Gastrocnemius medialis (tissue), 4 donors: ENCODE data around the gene FBLL1. TPM values are rescaled to one million over a fixed set of nuclear protein-coding genes. Genes with fewer than 3 reads are reported as not detected.
"Not testable (repeated sequence)": the region's sequence is repeated elsewhere in the genome, so short reads cannot be mapped to it uniquely, and the experiment has no call there.

Experiments
- ATAC-seq, 2 donors: fragments of 150-250 bp; one replicate each; pipeline ENCODE4 v1.9.1; 2016
- DNase-seq, 2 donors: peaks; one replicate each; pipeline ENCODE4 v3.0.0-alpha.2; 2019
- H3K27ac ChIP-seq, 4 donors: fragments of 200-600 bp; sonication (generic); 1 replicate in 1 of 4; 2 replicates in 3 of 4; pipeline ENCODE4 v1.5.1; 2016 to 2018; ENCODE audit warnings: mild to moderate bottlenecking in 2 of 4, moderate library complexity in 1 of 4
- H3K27me3 ChIP-seq, 3 donors: fragments of 200-600 bp; sonication (generic) in 2 of 3; 1 replicate in 1 of 3; 2 replicates in 2 of 3; pipeline versions ENCODE4 v1.5.1 to v1.6.0; 2016 to 2019; ENCODE audit warnings: mild to moderate bottlenecking in 1 of 3, moderate library complexity in 1 of 3
- H3K36me3 ChIP-seq, 2 donors: fragments of 200-600 bp; sonication (generic) in 1 of 2; one replicate each; pipeline ENCODE4 v1.5.1; 2017 to 2018
- H3K4me1 ChIP-seq, 2 donors: fragments of 200-600 bp; sonication (generic) in 1 of 2; one replicate each; pipeline ENCODE4 v1.5.1; 2016 to 2017; ENCODE audit warnings: mild to moderate bottlenecking in 2 of 2
- H3K4me3 ChIP-seq, 4 donors: fragments of 200-600 bp; sonication (generic) in 3 of 4; 1 replicate in 1 of 4; 2 replicates in 3 of 4; pipeline ENCODE4 v1.5.1; 2016 to 2019; ENCODE audit warnings: mild to moderate bottlenecking in 2 of 4
- H3K9me3 ChIP-seq, 3 donors: fragments of 200-600 bp; sonication (generic) in 2 of 3; 1 replicate in 1 of 3; 2 replicates in 2 of 3; pipeline ENCODE4 v1.5.1; 2016 to 2019
- POLR2A ChIP-seq, 2 donors: fragments of 450-650 bp; IDR thresholded peaks; one replicate each; pipeline ENCODE4 v1.6.1; 2017; ENCODE audit warnings: antibody characterized with exemption in 2 of 2, mild to moderate bottlenecking in 2 of 2, moderate library complexity in 2 of 2
- in situ Hi-C, 4 donors: fragments of 200-750 bp; cut with MboI; loops; one replicate each; pipeline versions ENCODE4 v1.15.0 to v1.8.0; 2017; ENCODE audit warnings: low sequenced_read_pairs in 4 of 4
- intact Hi-C: fragments of 100-400 bp; cut with DNase I; formaldehyde crosslinking; loops from one replicate; pipeline ENCODE4 v1.15.1; 2023; ENCODE audit warnings: low total_unique reads
- total RNA-seq, 4 donors: library from RNA; depleted of rRNA; stranded (reverse); fragments of >200 nt; gene quantifications; one replicate each; pipeline versions ENCODE4 v1.1.0 to v1.2.3, GENCODE V29; 2016
- TF ChIP-seq, protein P1 (sequence below), 5 experiments: fragments of 450-650 bp in 3 of 5; fragments of 200-600 bp in 2 of 5; sonication (generic) in 2 of 5; IDR thresholded peaks in 4 of 5; conservative IDR thresholded peaks in 1 of 5; 1 replicate in 4 of 5; 2 replicates in 1 of 5; pipeline ENCODE4 v1.5.1; 2016 to 2019; ENCODE audit warnings: antibody characterized with exemption in 5 of 5, mild to moderate bottlenecking in 3 of 5, moderate library complexity in 3 of 5

Gene FBLL1
- total RNA-seq, 4 donors from 2014 or later = not detected

DNA sequence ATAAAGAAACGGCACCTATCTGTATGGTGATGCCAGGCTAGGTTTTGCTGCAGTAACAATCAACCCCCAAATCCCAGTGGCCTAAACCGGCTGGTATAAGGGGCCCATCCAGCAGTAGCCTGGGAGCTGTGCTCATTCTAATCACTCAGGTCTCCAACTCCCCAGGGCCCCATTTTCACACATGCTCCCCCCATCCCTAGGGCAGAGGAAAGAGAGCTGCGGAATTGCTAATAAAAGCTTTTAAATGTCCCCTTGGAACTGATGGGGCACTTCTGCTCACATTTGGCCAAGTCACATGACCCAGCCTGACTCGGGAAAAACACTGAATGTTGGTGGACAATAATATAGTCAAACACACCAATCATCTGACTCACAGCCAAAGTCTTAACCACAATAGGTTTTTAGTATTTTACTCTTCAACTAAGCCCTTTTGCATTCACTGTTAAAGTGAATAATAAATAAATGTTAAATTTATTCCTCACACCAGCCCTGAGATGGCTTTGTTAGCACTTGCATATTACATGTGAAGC, 1.6 kb downstream of the FBLL1 start:
- Histone ChIP-seq H3K27ac (no peak overlapping the region), H3K4me1 (no peaks in the 10 kb centered on the region), H3K27me3 (peaks cover 29 to 44% (median 39%) of the 10 kb centered on the region in 3 donors), H3K36me3 (no peaks in the 10 kb centered on the region), H3K4me3 (no peak overlapping the region), H3K9me3 (no peaks in the 10 kb centered on the region)
- ATAC-seq = no peak
- intact Hi-C loops (no loop called here), in situ Hi-C loops (no loop called here)
- no peak for TF ChIP-seq POLR2A (IDR thresholded peaks at IDR 0.05)
- TF ChIP-seq, protein P1, sequence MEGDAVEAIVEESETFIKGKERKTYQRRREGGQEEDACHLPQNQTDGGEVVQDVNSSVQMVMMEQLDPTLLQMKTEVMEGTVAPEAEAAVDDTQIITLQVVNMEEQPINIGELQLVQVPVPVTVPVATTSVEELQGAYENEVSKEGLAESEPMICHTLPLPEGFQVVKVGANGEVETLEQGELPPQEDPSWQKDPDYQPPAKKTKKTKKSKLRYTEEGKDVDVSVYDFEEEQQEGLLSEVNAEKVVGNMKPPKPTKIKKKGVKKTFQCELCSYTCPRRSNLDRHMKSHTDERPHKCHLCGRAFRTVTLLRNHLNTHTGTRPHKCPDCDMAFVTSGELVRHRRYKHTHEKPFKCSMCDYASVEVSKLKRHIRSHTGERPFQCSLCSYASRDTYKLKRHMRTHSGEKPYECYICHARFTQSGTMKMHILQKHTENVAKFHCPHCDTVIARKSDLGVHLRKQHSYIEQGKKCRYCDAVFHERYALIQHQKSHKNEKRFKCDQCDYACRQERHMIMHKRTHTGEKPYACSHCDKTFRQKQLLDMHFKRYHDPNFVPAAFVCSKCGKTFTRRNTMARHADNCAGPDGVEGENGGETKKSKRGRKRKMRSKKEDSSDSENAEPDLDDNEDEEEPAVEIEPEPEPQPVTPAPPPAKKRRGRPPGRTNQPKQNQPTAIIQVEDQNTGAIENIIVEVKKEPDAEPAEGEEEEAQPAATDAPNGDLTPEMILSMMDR (IDR thresholded peaks at IDR 0.05 in 4 of 5, conservative IDR thresholded peaks at IDR 0.05 in 1 of 5) = no peak
- DNase-seq = no peak

DNA sequence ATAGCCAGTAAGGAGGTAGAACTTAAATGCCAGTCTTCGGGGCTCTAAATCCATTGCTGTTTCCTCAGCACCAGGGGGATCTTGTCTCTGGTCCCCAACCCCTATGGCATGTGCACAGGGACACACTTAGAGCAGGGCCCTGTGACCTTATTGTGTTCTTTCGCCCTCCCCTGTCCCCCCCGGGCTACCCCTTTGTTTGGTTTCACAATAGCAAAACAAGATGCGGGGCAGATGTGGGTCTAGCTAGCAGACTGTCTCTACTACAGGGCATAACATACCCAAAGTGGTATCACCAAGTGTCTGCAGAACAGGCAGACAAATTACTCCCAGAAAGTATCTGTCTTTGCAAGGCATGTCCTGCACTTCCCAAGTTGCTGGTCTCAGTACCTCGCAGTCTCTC, 2.1 kb downstream of the FBLL1 start:
- in situ Hi-C loops = no loop called here
- intact Hi-C loops = no loop called here

DNA sequence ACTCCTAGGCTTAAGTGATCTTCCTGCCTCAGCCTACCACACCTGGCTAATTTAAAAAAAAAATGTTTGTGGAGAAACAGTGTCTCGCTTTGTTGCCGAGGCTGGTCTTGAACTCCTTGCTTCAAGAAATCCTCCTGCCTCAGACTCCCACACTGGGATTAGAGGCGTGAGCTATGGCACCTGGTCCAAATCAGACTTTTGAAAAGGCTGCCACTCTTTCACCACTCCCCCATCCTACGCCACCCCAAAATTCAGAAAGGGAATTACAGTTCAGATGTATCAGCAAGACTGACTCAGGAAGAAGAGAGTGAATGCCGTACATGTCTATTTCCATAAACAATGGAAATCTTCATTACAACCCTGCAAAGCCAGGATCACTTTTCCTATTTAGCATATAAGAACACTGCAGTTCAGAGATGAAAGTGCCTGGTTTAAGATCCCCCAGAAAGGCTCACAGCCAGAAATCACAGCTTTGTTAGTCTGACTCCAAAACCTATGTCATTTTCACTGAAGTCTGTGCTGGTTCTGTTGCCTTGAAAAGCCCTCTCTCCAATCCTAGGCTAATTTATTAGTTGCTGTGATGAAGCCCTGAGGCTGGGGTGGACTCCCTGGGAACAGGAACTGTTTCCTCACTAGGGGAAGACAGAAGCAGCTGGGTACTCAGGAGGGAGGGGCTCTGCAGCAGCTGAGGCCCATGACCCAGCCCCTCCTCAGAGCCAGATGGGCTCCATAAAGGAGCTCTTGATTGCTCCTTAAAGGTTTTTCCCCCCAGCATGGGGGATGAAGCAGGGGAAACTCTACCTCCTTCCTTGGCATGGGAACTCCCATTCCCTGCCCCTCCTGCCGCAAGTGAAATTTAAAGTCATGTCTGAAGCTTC, 3.1 kb downstream of the FBLL1 start:
- TF ChIP-seq POLR2A (IDR thresholded peaks at IDR 0.05) = no peak
- TF ChIP-seq, protein P1 (IDR thresholded peaks at IDR 0.05 in 4 of 5, conservative IDR thresholded peaks at IDR 0.05 in 1 of 5) = no peak
- intact Hi-C loops = no loop called here
- Histone ChIP-seq H3K9me3 (no peaks in the 10 kb centered on the region), H3K4me1 (no peaks in the 10 kb centered on the region), H3K4me3 (no peak overlapping the region), H3K36me3 (no peaks in the 10 kb centered on the region), H3K27ac (no peak overlapping the region), H3K27me3 (peaks cover 29 to 44% (median 39%) of the 10 kb centered on the region in 3 donors)
- no peak for ATAC-seq
- no peak for DNase-seq
- in situ Hi-C loops = no loop called here

More for the DNA sequence above, 2.1 kb downstream of the FBLL1 start:
- TF ChIP-seq, protein P1 (IDR thresholded peaks at IDR 0.05 in 4 of 5, conservative IDR thresholded peaks at IDR 0.05 in 1 of 5) = no peak
- TF ChIP-seq POLR2A (IDR thresholded peaks at IDR 0.05) = no peak
- no peak for DNase-seq
- Histone ChIP-seq H3K4me3 (no peak overlapping the region), H3K36me3 (no peaks in the 10 kb centered on the region), H3K27ac (no peak overlapping the region), H3K27me3 (peaks cover 29 to 44% (median 39%) of the 10 kb centered on the region in 3 donors), H3K4me1 (no peaks in the 10 kb centered on the region), H3K9me3 (no peaks in the 10 kb centered on the region)
- ATAC-seq = no peak

DNA sequence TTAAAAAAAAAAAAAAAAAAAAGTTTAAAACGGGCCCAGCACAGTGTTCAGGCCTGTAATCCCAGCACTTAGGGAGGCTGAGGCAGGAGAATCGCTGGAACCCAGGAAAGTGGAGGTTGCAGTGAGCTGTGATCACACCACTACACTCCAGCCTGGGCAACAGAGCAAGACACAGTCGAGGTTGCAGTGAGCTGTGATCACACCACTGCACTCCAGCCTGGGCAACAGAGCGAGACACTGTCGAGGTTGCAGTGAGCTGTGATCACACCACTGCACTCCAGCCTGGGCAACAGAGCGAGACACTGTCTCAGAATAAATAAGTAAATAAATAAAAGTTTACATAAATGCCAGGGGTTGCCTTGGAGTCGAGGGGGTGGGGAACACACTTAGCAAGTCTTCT, 5.2 kb downstream of the FBLL1 start:
- ATAC-seq, H3K4me1 ChIP-seq, H3K36me3 ChIP-seq, DNase-seq, H3K4me3 ChIP-seq, intact Hi-C loops, H3K9me3 ChIP-seq, H3K27ac ChIP-seq, in situ Hi-C loops: not testable (repeated sequence)
- peaks cover 25 to 33% (median 29%) of the 10 kb centered on the region in 3 donors for H3K27me3 ChIP-seq

DNA sequence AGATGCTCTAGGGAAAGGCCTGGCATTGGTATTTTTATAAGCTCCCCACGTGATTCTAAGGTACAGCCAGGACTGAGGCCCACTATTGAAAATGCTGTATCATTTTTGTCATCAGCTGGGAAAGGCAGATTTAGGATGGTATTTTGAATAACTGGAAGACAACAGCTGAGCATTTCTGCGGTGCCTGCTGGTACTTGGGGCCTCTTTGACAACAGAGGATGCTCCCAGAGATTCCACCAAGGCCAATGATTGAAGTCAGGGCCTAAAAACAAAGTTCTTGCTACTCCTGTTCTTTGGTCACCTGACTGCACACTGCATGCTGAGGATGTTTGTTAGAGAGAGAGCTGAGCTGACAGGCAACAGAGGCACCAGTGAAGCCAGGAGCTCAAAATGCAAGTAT, 8.1 kb downstream of the FBLL1 start:
- in situ Hi-C loops (no loop called here), intact Hi-C loops (no loop called here)
- DNase-seq (no peak), ATAC-seq (no peak)
- Histone ChIP-seq H3K4me3 (no peak overlapping the region), H3K27me3 (peaks cover 3 to 7% (median 5%) of the 10 kb centered on the region in 3 donors), H3K9me3 (no peaks in the 10 kb centered on the region), H3K36me3 (no peaks in the 10 kb centered on the region), H3K4me1 (no peaks in the 10 kb centered on the region), H3K27ac (no peak overlapping the region)
- TF ChIP-seq POLR2A (IDR thresholded peaks at IDR 0.05) = no peak
- TF ChIP-seq, protein P1 (IDR thresholded peaks at IDR 0.05 in 4 of 5, conservative IDR thresholded peaks at IDR 0.05 in 1 of 5) = no peak
